Hindlimb muscle (tissue), 1 donor: Measurements from ENCODE around the gene NOL4L. TPM values are rescaled to one million over a fixed set of nuclear protein-coding genes. Genes with fewer than 3 reads are reported as not detected.

Experiments used
- DNase-seq: peaks from one replicate; pipeline ENCODE4 v3.0.0-alpha.2; 2013
- polyA plus RNA-seq: library from polyadenylated mRNA; unstranded; fragments of 120-200 nt; gene quantifications from one replicate; pipeline ENCODE4 v1.2.1, GENCODE V29; 2013; ENCODE audit not compliant: insufficient read length

NOL4L gene
- polyA plus RNA-seq, 1 donor, result 17.6 TPM

DNA sequence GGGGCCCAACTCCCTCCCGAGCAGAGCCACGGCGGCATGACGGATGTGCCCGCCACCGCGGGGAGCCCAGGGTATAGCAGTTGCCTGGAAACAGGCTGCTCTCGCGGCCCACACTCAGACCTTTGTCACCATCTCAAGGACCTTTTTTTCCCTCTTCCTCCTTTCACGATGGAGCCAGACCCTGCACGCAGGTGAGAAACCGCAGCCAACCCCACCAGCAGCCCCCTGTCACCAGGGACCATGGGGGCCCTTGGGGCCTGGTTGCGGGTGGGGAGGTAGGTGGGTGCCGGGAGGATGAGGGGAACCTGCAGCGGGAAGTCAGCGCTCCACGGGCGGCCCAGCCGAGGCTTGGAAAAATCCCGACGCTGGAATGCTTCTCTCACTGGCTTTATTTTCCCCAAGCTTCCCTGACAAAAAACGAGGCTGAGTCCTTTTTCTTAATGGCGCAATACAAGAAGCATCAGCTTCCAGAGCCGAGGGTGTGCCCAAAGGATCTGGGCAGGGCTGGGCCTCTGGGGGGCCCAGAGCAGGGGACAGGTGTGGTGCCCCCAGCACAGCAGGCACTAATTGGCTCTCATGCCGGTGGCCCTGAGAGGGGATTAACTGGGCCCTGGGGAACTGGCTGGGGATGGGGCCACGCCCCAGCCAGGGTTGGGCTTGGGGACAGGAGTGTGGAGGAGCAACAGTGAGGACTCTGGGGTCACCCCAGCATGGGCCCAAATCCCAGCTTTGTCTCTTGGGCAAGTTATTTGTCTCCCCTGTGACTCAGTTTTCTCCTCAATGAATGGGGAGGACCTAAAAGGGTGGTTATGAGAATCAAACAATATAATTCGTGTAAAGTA, 23.9 kb downstream of the NOL4L start:
- DNase-seq, result no peak

DNA sequence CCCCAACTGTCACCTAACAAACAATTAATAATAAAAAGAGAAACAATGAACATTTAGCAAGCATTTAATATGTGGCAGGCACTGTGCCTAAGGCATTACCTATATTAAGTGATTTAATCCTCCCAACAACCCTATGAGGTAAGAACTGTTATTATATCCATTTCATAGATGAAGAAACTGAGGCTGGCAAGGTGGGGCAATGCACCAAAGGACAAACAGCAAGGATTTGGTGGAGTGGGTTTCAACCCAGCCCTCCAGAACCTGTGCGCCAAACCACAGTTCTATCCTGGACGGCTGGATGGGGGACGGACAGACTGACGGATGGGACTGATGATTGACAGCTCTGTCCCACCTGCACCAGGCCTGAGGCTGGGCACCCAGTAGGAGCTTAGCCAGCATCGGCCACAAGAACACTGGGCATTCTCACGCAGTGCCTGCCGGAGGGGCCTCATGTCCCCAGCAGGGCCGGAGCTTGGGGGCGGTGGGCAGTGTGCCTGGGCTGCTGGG, 24.6 kb downstream of the NOL4L start:
- no peak for DNase-seq

DNA sequence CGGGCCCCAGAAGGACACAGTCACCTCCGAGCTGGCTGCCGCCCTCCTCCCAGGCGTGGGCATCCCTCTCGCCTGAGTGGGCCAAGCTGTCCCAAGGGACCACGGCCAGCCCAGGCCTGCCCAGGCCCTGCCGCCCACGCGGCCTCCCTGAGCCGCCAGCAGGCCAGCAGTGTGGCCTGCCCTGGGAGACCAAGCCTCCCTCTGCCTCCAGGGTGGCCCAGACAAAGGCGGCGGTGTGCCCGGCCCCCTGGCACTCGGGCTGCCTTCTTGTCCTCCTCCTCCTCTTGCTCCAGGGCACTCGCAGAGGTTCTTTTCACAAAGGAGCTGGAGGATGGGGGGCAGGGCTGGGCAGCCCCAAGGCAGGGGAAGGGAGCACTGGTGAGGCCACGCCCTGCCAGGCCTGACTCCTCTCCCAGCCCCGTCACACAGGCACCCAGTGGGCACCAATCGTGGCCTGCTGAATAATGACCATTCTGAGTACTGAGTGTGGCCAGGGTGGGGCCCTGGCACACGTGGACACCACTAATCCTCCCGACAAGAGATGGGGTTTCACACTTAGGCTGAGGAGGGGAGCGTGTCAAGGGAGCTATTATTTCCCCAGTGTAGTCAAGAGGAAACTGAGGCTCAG, 25.3 kb downstream of the NOL4L start:
- DNase-seq, result no peak

- DNase-seq, result no peak
Observed at GRCh38 chr20:32559205-32559752, 25.9 kb downstream of the NOL4L start.

DNA sequence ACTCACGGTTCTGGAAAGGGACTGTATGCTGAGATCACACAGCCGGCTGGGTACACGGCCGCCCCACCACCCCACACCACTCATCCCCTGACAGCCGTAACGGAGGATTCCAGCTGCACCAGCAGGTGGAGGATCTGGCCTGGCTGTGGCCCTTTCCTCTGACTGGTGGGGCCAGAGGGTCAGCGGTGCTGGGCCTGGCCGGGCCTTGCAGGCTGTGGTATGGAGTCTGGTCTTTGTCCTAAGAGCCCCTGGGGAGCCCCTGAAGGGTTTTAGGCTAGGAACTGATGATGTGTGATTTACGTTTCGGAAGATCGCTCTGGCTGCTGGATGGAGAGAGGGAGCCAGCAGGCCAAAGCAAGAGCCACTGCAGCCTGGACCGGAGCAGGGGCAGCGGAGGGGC, 26.6 kb downstream of the NOL4L start:
- DNase-seq, result no peak

GRCh38 chr20:32557319-32557718, 27.8 kb downstream of the NOL4L start:
- no peak for DNase-seq

DNA sequence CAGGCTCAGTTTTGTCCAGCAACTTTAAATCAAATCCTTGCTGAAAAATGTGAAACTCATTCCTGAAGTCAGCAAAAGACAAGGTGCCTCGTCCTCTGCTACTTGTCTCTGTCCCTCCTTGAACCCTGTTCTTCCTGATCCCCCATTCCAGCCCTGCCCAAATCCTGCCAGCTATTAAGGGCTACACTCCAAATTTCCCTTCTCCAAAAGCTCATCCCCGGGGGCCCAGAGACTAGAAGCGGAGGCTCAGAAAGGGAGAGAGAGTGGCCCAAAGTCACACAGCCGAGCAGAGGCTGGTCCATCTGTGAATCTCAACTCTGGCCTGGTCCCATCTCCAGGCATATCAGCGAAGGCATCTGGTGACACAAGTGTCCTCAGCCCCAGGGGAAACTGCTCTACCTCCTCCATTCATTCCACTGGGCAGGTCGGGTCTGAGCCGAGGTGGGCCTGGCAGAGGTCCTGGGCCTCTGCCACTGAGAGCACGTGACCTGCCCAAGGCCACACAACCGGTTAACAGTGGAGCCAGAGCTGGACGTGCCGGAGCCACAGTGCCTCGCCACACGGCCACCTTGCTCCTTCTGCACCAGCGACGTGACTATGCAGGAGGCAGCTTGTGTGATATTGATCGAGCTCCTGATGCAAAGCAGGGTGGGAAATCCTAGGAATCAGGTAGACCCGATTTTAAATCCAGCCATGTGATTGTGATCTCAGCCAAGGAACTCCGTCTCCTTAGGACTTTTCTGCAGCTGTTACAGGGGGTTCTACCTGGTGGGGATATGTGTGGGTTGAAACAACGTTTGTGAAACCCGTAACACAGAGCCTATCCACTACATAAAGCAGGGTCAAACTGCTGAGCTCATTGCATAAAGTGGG, 28.6 kb downstream of the NOL4L start:
- no peak for DNase-seq

DNA sequence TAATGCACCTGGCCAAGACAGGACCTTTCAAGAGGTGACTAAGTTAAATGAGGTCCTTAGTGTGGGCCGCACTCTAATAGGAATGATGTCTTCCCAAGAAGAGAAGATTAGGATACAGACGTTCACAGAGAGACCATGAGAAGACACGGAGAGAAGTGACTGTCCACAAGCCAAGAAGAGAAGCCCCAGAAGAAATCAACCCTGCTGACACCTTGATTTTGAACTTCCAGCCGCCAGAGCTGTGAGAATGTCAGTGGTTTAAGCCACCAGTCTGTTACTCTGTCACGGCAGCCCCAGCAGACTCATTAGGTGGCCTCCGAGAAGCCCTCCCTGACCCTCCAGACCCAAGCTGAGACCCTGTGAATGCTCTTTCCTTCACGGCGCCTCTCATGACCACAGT, 29.5 kb downstream of the NOL4L start:
- DNase-seq, result no peak

- no peak for DNase-seq
Observed at GRCh38 chr20:32554965-32555289, 30.2 kb downstream of the NOL4L start.

- DNase-seq, result no peak
Observed at GRCh38 chr20:32553618-32554017, 31.5 kb downstream of the NOL4L start.

DNA sequence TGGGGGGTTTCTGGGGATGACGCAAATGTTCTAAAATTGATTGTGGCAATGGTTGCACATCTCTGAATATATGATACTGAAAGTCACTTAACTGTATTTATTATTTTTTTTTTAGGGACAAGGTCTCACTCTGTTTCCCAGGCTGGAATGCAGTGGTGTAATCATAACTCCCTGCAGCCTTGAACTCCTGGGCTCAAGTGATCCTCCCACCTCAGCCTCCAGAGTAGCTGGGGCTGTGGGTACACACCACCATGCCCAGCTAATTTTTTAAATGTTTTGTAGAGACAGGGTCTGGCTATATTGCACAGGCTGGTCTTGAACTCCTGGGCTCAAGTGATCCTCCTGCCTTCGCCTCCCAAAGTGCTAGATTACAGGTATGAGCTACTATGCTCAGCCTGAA, 33.4 kb downstream of the NOL4L start:
- no peak for DNase-seq

DNA sequence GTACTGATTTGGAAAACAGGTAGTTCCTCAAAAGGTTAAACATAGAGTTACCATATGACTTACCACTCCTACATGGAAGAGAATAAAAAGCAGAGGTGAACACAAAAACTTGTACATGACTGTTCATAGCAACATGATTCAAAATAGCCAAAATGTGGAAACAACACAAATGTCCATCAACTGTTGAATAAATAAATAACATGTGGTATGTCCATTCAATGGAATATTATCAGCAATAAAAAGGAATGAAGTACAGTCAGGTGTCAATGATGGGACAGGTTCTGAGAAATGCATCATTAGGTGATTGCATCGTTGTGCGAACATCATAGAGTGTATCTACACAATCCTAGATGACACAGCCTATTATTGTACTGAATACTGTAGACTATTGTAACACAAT, 35.3 kb downstream of the NOL4L start:
- DNase-seq, result no peak

- no peak for DNase-seq
Observed at GRCh38 chr20:32547753-32548034, 37.4 kb downstream of the NOL4L start.

DNA sequence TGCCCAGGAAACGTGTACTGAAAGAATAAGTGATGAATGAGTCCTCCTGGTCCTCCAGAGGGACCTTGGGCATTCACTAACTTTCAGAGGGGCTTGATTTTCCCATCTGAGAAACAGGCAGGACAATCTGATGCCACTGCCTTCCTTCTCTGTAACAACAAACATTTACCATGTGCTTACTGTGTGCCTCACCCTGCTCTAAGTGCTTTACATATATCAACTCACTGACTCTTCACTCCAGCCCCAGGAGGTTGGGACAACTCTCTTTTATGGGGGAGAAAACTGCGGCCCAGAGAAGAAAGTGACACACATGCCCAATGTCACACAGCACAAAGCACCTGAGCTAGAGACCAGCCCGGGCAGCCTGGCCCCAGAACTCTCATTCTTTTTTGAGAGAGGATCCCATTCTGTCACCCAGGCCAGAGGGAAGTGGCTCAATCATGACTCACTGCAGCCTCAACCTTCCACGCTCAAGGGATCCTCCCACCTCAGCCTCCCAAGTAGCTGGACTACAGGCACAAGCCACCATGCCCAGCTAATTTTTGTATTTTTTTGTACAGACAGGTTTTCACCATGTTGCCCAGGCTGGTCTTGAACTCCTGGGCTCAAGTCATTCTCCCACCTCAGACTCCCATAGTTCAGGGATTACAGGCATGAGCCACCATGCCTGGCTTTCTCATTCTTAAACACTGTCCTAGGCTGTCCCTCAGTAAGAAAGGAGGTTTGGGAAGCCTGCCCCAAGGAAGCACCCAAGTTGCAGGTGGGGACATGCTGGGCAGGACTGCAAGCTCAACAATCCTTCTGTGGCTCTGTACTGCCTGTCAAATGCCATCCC, 38.0 kb downstream of the NOL4L start:
- no peak for DNase-seq

DNA sequence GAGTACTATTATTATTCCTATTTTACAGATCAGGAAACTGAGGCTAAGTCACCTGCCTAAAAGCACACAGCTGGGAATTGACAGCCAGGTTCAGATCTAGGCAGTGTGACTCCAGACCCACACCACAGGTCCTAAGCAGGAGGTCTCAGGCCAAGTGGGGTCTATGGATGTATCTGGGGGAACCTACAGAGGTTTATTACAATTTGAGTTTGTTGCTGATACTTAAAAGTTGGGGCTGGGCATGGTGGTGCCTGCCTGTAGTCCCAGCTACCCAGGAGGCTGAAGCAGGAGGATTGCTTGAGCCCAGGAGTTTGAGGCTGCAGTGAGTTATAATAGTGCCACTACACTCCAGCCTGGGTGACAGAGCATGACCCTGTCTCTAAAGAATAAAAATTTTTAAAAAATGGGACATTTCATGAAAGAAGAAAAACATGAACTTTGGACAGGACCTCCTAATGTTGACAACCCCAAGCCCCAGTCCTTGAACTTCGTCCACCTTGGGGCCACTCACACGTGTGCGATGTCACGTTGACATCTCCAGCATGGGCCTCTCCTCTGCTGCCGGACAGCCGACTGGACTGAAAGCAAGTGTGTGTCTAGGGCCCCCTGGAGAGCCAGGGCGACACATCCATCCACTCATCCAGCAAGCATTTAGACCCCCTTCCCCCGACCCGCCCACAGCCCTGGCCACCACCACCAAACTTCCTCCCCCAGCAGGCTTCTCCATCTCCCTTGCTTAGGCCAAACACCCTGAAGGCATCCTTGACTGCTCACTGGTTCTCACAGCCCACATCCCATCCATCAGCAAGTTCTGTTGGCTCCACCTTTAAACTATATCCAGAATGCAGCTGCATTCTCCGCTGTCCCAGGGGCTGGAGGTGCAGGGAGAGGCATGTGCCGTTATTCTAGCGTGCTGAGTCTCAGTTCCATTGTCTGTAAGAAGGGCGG, 40.0 kb downstream of the NOL4L start:
- no peak for DNase-seq

- DNase-seq, result no peak
Observed at GRCh38 chr20:32544260-32544722, 40.8 kb downstream of the NOL4L start.

GRCh38 chr20:32543570-32544259, 41.4 kb downstream of the NOL4L start:
- DNase-seq, result no peak

DNA sequence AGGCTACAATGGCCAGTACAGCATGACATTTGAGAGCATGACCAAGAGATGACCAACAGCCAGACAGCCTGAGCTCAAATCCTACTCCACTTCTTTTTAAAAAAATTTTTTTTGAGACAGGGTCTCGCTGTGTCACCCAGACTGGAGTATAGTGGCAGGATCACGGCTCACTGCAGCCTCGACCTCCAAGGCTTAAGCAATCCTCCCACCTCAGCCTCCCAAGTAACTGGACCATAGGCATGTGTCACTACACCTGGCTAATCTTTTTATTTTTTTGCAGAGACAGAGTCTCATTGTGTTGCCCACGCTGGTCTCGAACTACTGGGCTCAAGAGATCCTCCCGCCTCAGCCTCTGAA, 42.9 kb downstream of the NOL4L start:
- DNase-seq, result no peak

GRCh38 chr20:32541323-32542258, 43.5 kb downstream of the NOL4L start:
- no peak for DNase-seq
